Suprapubic skin (tissue), 4 donors: ENCODE measurements around the gene ACSL5. TPM values are rescaled to one million over a fixed set of nuclear protein-coding genes. Genes with fewer than 3 reads are reported as not detected.

Experiments
- DNase-seq, 2 donors: peaks; one replicate each; pipeline ENCODE4 v3.0.0-alpha.2; 2019; ENCODE audit warnings: low spot score in 2 of 2
- H3K27ac ChIP-seq: fragments of 200-600 bp; sonication (generic); one replicate; pipeline ENCODE4 v1.5.1; 2019
- H3K27me3 ChIP-seq: fragments of 200-600 bp; sonication (generic); one replicate; pipeline ENCODE4 v1.5.1; 2019
- H3K36me3 ChIP-seq: fragments of 200-600 bp; sonication (generic); one replicate; pipeline ENCODE4 v1.5.1; 2019
- H3K4me1 ChIP-seq: fragments of 200-600 bp; sonication (generic); one replicate; pipeline ENCODE4 v1.5.1; 2019
- H3K4me3 ChIP-seq: fragments of 200-600 bp; sonication (generic); one replicate; pipeline ENCODE4 v1.5.1; 2019; ENCODE audit warnings: mild to moderate bottlenecking
- H3K9me3 ChIP-seq: fragments of 200-600 bp; sonication (generic); one replicate; pipeline ENCODE4 v1.5.1; 2019
- EP300 ChIP-seq: sonication (generic); formaldehyde crosslinking; IDR thresholded peaks from one replicate; pipeline ENCODE4 v1.6.1; 2017; ENCODE audit warnings: antibody characterized with exemption
- POLR2A ChIP-seq, 2 donors: fragments of 450-650 bp; IDR thresholded peaks; one replicate each; pipeline ENCODE4 v1.6.1; 2017; ENCODE audit warnings: antibody characterized with exemption in 2 of 2, mild to moderate bottlenecking in 2 of 2, moderate library complexity in 2 of 2
- POLR2AphosphoS5 ChIP-seq, 3 donors: sonication (generic); formaldehyde crosslinking; IDR thresholded peaks; one replicate each; pipeline ENCODE4 v1.6.1; 2017; ENCODE audit warnings: antibody characterized with exemption in 3 of 3
- WGBS: methylation state at CpG from one replicate; pipeline ENCODE4 v1.1.5; 2018; 5-methylcytosine and 5-hydroxymethylcytosine counted together
- total RNA-seq, 4 donors: library from RNA; depleted of rRNA; stranded (reverse); fragments of >200 nt; gene quantifications; one replicate each; pipeline ENCODE4 v1.1.0, GENCODE V29; 2016
- TF ChIP-seq, protein P1 (sequence below), 2 donors: fragments of 200-600 bp in 1 of 2; fragments of 450-650 bp in 1 of 2; sonication (generic) in 1 of 2; IDR thresholded peaks; one replicate each; pipeline ENCODE4 v1.5.1; 2016 to 2019; ENCODE audit warnings: antibody characterized with exemption in 2 of 2, mild to moderate bottlenecking in 1 of 2, moderate library complexity in 1 of 2

ACSL5 gene
- total RNA-seq, 4 donors from 2014 or later = 3.8 to 6.5 (median 5.0) TPM

DNA sequence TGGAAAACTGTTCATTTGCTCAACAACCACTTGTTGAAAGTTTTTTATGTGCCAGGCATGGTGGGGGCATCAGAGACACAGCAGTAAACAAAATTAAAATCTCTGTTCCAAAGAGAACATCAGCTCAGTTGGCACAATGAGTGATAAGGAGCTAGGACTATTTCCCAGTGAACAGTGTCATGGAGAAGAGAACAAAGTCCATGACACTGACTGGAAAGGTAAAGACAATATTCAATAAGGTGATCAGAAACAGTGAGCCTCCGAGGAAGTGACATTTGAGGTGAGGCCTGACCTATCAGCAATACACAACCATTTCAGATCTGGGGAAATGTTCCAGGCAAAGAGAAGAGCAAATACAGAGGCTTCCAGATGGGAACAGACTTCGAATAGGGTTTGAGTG is 14.6 kb downstream of the ACSL5 start:
- H3K27me3 ChIP-seq = no peaks in the 10 kb centered on the region
- no peaks in the 10 kb centered on the region for H3K9me3 ChIP-seq
- no peak overlapping the region for H3K27ac ChIP-seq
- H3K4me3 ChIP-seq = no peak overlapping the region
- no peaks in the 10 kb centered on the region for H3K36me3 ChIP-seq
- no peak for DNase-seq
- H3K4me1 ChIP-seq = no peaks in the 10 kb centered on the region
- TF ChIP-seq POLR2A (IDR thresholded peaks at IDR 0.05) = no peak
- no peak for TF ChIP-seq EP300
- TF ChIP-seq, protein P1, sequence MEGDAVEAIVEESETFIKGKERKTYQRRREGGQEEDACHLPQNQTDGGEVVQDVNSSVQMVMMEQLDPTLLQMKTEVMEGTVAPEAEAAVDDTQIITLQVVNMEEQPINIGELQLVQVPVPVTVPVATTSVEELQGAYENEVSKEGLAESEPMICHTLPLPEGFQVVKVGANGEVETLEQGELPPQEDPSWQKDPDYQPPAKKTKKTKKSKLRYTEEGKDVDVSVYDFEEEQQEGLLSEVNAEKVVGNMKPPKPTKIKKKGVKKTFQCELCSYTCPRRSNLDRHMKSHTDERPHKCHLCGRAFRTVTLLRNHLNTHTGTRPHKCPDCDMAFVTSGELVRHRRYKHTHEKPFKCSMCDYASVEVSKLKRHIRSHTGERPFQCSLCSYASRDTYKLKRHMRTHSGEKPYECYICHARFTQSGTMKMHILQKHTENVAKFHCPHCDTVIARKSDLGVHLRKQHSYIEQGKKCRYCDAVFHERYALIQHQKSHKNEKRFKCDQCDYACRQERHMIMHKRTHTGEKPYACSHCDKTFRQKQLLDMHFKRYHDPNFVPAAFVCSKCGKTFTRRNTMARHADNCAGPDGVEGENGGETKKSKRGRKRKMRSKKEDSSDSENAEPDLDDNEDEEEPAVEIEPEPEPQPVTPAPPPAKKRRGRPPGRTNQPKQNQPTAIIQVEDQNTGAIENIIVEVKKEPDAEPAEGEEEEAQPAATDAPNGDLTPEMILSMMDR (IDR thresholded peaks at IDR 0.05) = no peak
- no peak for TF ChIP-seq POLR2AphosphoS5 (IDR thresholded peaks at IDR 0.05)
- 83% methylated on average over 2 of the region's 2 CpGs for WGBS

DNA sequence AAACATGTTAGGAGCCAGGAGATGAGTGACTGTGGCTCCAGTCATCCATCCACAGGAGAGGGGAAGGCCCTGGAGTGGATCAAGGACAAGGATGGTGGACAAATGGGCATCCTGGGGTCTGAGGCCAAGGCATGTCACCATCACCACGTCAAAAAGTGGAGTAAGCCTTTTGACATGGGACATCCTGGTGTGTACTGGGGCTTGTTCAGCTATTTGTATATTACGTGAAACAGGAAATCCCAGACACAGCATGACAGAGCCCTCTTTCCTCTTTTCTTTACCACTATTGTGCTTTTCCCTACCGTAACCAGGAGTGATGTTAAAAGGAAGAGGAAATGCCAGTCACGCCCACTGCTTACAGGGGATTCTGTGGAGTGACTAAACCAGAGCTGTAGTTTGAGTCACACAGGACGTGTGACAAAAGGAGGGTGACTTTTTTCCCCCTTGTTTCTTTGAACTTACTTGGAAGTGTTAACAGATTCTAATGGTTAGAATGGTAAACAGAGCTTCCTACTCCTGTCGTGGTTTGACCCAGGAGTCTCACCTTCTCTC is 15.4 kb downstream of the ACSL5 start:
- H3K4me3 ChIP-seq = no peak overlapping the region
- no peaks in the 10 kb centered on the region for H3K36me3 ChIP-seq
- 45% methylated on average over 6 of the region's 6 CpGs for WGBS
- no peaks in the 10 kb centered on the region for H3K4me1 ChIP-seq
- H3K9me3 ChIP-seq = no peaks in the 10 kb centered on the region
- TF ChIP-seq POLR2AphosphoS5 (IDR thresholded peaks at IDR 0.05) (no peak), POLR2A (IDR thresholded peaks at IDR 0.05) (no peak), EP300 (no peak)
- TF ChIP-seq, protein P1 (IDR thresholded peaks at IDR 0.05) = no peak
- H3K27ac ChIP-seq = peak overlapping the region; percentile 24
- no peak for DNase-seq
- H3K27me3 ChIP-seq = no peaks in the 10 kb centered on the region

DNA sequence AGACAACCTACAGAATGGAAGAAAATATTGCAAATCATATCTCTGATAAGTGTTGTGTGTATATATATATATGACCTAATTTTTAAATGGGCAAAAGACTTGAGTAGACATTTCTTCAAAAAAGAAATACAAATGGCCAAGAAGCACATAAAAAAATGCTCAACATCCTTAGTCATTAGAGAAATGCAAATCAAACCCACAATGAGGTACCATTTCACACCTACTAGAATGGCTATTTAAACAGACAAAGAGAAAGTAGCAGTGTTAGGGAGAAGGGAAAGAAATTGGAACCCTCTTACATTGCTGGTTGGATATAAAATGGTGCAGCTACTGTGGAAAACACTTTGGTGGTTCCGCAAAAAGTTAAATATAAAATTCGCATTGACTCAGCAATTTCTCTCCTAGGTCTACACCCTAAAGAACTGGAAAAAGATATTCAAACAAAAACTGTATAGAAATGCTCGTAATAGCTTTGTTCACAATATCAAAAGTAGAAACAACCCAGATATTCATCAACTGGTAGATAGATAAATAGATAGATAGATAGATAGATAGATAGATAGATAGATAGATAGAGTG is 16.3 kb downstream of the ACSL5 start:
- no peak for DNase-seq
- Histone ChIP-seq H3K9me3 (no peaks in the 10 kb centered on the region), H3K4me3 (no peak overlapping the region), H3K27ac (no peak overlapping the region), H3K27me3 (no peaks in the 10 kb centered on the region), H3K4me1 (no peaks in the 10 kb centered on the region), H3K36me3 (no peaks in the 10 kb centered on the region)
- TF ChIP-seq POLR2AphosphoS5 (IDR thresholded peaks at IDR 0.05) (no peak), POLR2A (IDR thresholded peaks at IDR 0.05) (no peak), EP300 (no peak)
- TF ChIP-seq, protein P1 (IDR thresholded peaks at IDR 0.05) = no peak
- 92% methylated on average over 3 of the region's 3 CpGs for WGBS

DNA sequence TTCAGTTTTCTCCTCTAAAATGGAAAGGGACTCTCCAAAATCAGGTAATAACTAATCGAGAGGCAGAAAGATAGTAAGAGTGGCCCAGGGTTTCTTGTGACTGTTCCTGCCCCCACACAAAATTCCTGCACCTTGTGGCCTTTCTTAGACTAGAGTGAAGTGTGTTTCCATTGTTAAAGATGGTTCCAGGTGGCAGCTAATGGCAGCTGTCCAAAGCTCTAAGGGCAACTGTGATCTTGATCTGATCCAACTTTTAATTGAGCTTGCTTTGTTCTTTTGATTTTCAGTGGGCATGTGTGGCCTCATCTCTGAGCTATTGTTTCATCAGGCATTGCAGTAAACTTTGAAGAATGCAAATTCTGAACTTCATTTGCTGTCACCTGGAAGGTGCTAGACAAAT is 19.4 kb downstream of the ACSL5 start:
- DNase-seq = no peak
- 81% methylated on average over 1 of the region's 1 CpG for WGBS
- Histone ChIP-seq H3K27me3 (no peaks in the 10 kb centered on the region), H3K4me1 (no peaks in the 10 kb centered on the region), H3K9me3 (no peaks in the 10 kb centered on the region), H3K36me3 (no peaks in the 10 kb centered on the region), H3K4me3 (no peak overlapping the region), H3K27ac (no peak overlapping the region)
- TF ChIP-seq, protein P1 (IDR thresholded peaks at IDR 0.05) = no peak
- TF ChIP-seq POLR2A (IDR thresholded peaks at IDR 0.05) = no peak

DNA sequence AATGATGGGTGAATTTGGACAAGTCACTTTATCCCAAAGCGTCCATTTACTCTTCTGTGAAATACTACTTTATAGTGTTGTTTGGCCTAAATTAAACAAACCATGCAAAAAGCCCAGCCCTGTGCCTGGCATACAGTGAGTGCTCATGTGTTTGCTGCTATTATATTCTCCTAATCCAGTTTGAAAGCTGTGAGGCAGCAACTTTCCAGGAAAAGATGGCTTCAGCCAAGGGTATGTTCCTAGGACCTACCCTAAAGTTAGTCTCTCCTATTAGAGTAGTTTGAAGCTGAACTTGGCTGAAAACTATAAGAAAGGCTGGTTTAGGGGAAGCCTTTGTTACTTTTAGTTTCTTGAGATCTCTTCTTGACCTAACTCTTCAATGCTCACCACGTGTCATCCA is 19.9 kb downstream of the ACSL5 start:
- DNase-seq = no peak
- Histone ChIP-seq H3K27ac (no peak overlapping the region), H3K36me3 (no peaks in the 10 kb centered on the region), H3K4me3 (no peak overlapping the region), H3K9me3 (no peaks in the 10 kb centered on the region), H3K4me1 (no peaks in the 10 kb centered on the region), H3K27me3 (no peaks in the 10 kb centered on the region)
- TF ChIP-seq EP300 = no peak
- TF ChIP-seq, protein P1 (IDR thresholded peaks at IDR 0.05) = no peak
- no peak for TF ChIP-seq POLR2AphosphoS5 (IDR thresholded peaks at IDR 0.05)
- no peak for TF ChIP-seq POLR2A (IDR thresholded peaks at IDR 0.05)
- 83% methylated on average over 2 of the region's 2 CpGs for WGBS
